MCF 10A (cell line): ENCODE measurements around the gene RAP1GAP2. TPM values are rescaled to one million over a fixed set of nuclear protein-coding genes. Genes with fewer than 3 reads are reported as not detected.

Source experiments
- BruUV-seq: library from RNA; stranded (reverse); fragments of 400-500 nt; replicated peaks from 2 replicates; lab custom pipeline; 2021; lab: Mats Ljungman, UMichigan
- CTCF ChIA-PET: fragments of 300-600 bp; sonication (Branson Sonifier 250); formaldehyde crosslinking; extraction: SDS; loops from one replicate; lab custom pipeline; 2021; ENCODE audit warnings: antibody characterized with exemption, inconsistent platforms; lab: Yijun Ruan, JAX
- POLR2A ChIA-PET: fragments of 300-600, 350-650 bp; sonication (Branson Sonifier 250); formaldehyde crosslinking; extraction: SDS; loops from one replicate; lab custom pipeline; 2020; ENCODE audit warnings: antibody characterized with exemption, inconsistent platforms; lab: Yijun Ruan, JAX
- DNase-seq: peaks from one replicate; pipeline ENCODE4 v3.0.0-alpha.2; 2018; ENCODE audit not compliant: unreplicated experiment
- H3K27ac Mint-ChIP-seq: one replicate; pipeline ENCODE4 v1.8.0; 2022; ENCODE audit warnings: mild to moderate bottlenecking, low read depth, mixed read lengths; ENCODE audit not compliant: unreplicated experiment
- H3K27me3 Mint-ChIP-seq: one replicate; pipeline ENCODE4 v1.8.0; 2022; ENCODE audit warnings: mixed read lengths; ENCODE audit not compliant: insufficient read depth, unreplicated experiment
- H3K36me3 Mint-ChIP-seq: one replicate; pipeline ENCODE4 v1.8.0; 2022; ENCODE audit warnings: mild to moderate bottlenecking, moderate library complexity, mixed read lengths; ENCODE audit not compliant: insufficient read depth, unreplicated experiment
- H3K4me1 Mint-ChIP-seq: one replicate; pipeline ENCODE4 v1.8.0; 2022; ENCODE audit warnings: mixed read lengths; ENCODE audit not compliant: insufficient read depth, unreplicated experiment
- H3K4me3 Mint-ChIP-seq: one replicate; pipeline ENCODE4 v1.8.0; 2022; ENCODE audit warnings: mild to moderate bottlenecking, moderate library complexity, mixed read lengths; ENCODE audit not compliant: unreplicated experiment
- H3K9me3 Mint-ChIP-seq: one replicate; pipeline ENCODE4 v1.8.0; 2022; ENCODE audit warnings: mixed read lengths; ENCODE audit not compliant: unreplicated experiment
- intact Hi-C: fragments of 100-400 bp; cut with micrococcal nuclease; formaldehyde crosslinking; loops from 2 replicates; pipeline ENCODE4 v1.14.1; 2022
- total RNA-seq: library from RNA; stranded (reverse); gene quantifications from 2 replicates; pipeline ENCODE4 v1.2.3, GENCODE V29; 2022
- TF ChIP-seq, protein P1 (sequence below): fragments of 200-600 bp; IDR thresholded peaks from one replicate; pipeline ENCODE4 v1.8.0; 2022; ENCODE audit warnings: antibody characterized with exemption, mild to moderate bottlenecking; ENCODE audit not compliant: unreplicated experiment

RAP1GAP2 gene
- total RNA-seq, 1 experiment from 2014 or later, result 40.2 TPM

DNA sequence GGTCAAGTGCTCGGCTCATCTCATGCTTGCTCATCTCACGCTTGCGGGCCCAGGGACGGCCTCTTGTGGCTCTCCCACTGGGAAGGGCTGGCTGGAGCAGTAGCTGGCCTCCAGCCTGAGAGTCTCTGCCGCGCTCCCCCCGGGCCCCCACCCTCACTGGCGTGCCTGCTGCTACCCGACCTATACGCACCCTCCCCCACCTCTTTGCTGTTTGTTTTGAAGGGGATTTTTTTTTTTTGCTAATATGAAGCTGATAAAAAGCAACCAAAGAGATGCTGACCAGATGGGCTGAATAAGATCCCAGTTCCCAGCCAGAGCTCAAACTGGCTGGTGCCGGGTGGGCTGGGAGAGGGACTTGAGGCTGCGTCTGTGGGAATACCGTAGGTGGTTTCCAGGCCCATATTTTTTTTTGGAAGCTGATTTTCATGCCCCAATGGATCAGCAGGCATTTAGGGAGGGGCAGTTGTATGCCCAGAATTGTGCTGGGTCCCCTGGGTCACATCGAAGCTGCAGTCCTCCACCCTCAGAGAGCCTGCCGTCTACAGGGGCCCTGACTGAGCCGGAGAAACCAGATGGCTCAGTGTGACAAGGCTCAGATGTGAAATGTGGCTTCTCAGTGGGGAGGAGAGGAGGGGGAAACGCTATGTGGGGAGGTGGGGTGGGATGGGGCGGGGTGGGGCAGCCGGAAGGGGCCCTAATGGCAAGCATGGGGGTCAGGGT, 115.0 kb downstream of the RAP1GAP2 start:
- H3K27ac Mint-ChIP-seq, result no peak overlapping the region
- TF ChIP-seq, protein P1, sequence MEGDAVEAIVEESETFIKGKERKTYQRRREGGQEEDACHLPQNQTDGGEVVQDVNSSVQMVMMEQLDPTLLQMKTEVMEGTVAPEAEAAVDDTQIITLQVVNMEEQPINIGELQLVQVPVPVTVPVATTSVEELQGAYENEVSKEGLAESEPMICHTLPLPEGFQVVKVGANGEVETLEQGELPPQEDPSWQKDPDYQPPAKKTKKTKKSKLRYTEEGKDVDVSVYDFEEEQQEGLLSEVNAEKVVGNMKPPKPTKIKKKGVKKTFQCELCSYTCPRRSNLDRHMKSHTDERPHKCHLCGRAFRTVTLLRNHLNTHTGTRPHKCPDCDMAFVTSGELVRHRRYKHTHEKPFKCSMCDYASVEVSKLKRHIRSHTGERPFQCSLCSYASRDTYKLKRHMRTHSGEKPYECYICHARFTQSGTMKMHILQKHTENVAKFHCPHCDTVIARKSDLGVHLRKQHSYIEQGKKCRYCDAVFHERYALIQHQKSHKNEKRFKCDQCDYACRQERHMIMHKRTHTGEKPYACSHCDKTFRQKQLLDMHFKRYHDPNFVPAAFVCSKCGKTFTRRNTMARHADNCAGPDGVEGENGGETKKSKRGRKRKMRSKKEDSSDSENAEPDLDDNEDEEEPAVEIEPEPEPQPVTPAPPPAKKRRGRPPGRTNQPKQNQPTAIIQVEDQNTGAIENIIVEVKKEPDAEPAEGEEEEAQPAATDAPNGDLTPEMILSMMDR, result no peak
- H3K4me3 Mint-ChIP-seq, result no peak overlapping the region
- H3K9me3 Mint-ChIP-seq, result no peaks in the 10 kb centered on the region
- DNase-seq, result no peak
- no peaks in the 10 kb centered on the region for H3K36me3 Mint-ChIP-seq
- POLR2A ChIA-PET, result no interaction called here
- CTCF ChIA-PET, result no interaction called here
- no TSS peak for BruUV-seq
- no peaks in the 10 kb centered on the region for H3K27me3 Mint-ChIP-seq
- no peaks in the 10 kb centered on the region for H3K4me1 Mint-ChIP-seq
- intact Hi-C loops, result no loop called here

DNA sequence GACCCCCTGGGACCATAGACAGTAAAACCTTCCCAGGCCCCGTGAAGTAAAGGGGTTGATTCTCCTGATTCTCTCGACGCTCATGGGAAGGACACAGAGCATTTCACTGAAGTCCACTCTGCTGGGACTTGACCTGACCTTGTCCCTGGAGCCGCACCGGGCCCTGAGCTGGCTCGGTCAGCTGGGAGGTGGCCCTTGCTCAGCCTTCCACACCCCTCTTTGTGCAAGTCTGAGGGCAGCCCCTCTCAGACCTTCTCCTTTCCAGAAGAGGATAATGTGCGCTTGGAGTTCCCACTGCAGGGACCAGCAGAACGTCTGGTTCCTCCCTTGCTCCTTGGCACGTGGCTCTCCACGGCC, 115.5 kb downstream of the RAP1GAP2 start:
- DNase-seq, result no peak
- no peaks in the 10 kb centered on the region for H3K4me1 Mint-ChIP-seq
- TF ChIP-seq, protein P1, result no peak
- no peaks in the 10 kb centered on the region for H3K36me3 Mint-ChIP-seq
- POLR2A ChIA-PET, result no interaction called here
- H3K9me3 Mint-ChIP-seq, result no peaks in the 10 kb centered on the region
- no peak overlapping the region for H3K4me3 Mint-ChIP-seq
- H3K27ac Mint-ChIP-seq, result no peak overlapping the region
- no TSS peak for BruUV-seq
- no peaks in the 10 kb centered on the region for H3K27me3 Mint-ChIP-seq
- intact Hi-C loops, result no loop called here
- CTCF ChIA-PET, result no interaction called here

DNA sequence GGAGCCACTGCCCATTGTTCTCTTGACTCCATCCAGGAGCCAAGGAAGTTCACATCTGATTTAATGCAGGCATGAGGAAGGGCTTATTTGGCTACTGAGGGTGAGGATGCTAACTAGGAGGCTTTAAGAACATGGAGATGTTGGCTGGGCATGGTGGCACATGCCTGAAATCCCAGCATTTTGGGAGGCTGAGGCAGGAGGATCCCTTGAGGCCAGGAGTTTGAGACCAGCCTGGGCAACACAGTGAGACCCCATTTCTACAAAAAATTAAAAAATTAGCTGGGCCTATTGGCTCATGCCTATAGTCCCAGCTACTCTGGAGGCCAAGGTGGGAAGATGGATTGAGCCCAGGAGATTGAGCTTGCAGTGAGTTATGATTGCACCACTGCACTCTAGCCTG, 116.5 kb downstream of the RAP1GAP2 start:
- BruUV-seq, result no TSS peak
- no peaks in the 10 kb centered on the region for H3K27me3 Mint-ChIP-seq
- POLR2A ChIA-PET, result no interaction called here
- H3K4me3 Mint-ChIP-seq, result no peak overlapping the region
- TF ChIP-seq, protein P1, result no peak
- DNase-seq, result no peak
- H3K36me3 Mint-ChIP-seq, result no peaks in the 10 kb centered on the region
- H3K27ac Mint-ChIP-seq, result no peak overlapping the region
- CTCF ChIA-PET, result interaction anchor here (0.7 kb wide), 1 partner anchor 1282 kb away, joined by 4 read pairs; no protein-coding TSS in a partner anchor
- no peaks in the 10 kb centered on the region for H3K4me1 Mint-ChIP-seq
- no peaks in the 10 kb centered on the region for H3K9me3 Mint-ChIP-seq
- intact Hi-C loops, result no loop called here

DNA sequence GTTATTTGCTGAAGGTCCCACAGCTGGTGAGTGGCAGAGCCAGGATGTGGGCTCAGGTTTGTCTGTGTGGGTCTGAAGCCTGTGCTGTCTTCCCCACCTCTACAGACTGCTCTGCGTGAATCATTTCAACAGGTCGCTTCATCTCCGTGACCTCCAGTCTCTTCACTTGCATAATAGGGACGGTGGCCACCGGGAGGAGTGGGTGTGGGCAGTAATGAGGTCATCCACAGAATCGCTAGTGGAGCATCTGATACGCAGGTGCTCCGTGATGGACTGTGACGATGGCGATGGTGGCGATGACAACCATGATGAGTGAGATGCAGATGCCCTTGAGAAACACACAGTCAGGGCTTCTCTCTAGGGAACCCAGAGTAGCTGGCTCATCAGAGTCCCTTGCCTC, 120.2 kb downstream of the RAP1GAP2 start:
- CTCF ChIA-PET, result interaction anchor here (0.6 to 1.2 kb wide), 3 partner anchors 9 to 68 kb away, joined by 3 to 7 read pairs (median 3); no protein-coding TSS in a partner anchor
- H3K9me3 Mint-ChIP-seq, result no peaks in the 10 kb centered on the region
- H3K4me1 Mint-ChIP-seq, result no peaks in the 10 kb centered on the region
- H3K27me3 Mint-ChIP-seq, result no peaks in the 10 kb centered on the region
- H3K36me3 Mint-ChIP-seq, result no peaks in the 10 kb centered on the region
- H3K27ac Mint-ChIP-seq, result no peak overlapping the region
- DNase-seq, result no peak
- intact Hi-C loops, result no loop called here
- TF ChIP-seq, protein P1, result no peak
- no TSS peak for BruUV-seq
- no peak overlapping the region for H3K4me3 Mint-ChIP-seq
- POLR2A ChIA-PET, result interaction anchor here (1.2 kb wide), 1 partner anchor 9 kb away, joined by 3 read pairs; no protein-coding TSS in a partner anchor
